Esophagus (tissue), 2 donors: ENCODE data around the gene GLT1D1. TPM values are rescaled to one million over a fixed set of nuclear protein-coding genes. Genes with fewer than 3 reads are reported as not detected.

Experiments
- H3K27ac ChIP-seq, 2 donors: one replicate each; pipeline ENCODE4 v1.5.1; 2013; ENCODE audit warnings: low read depth in 2 of 2, mild to moderate bottlenecking in 2 of 2, inconsistent platforms in 1 of 2, low read length in 1 of 2, moderate library complexity in 1 of 2
- H3K27me3 ChIP-seq, 2 donors: one replicate each; pipeline ENCODE4 v1.6.1; 2013; ENCODE audit warnings: low read length in 2 of 2, control low read depth in 1 of 2, mild to moderate bottlenecking in 1 of 2; ENCODE audit not compliant: insufficient read depth in 2 of 2, control insufficient read depth in 1 of 2
- H3K36me3 ChIP-seq, 2 donors: one replicate each; pipeline ENCODE4 v1.6.1; 2013; ENCODE audit warnings: low read length in 1 of 2; ENCODE audit not compliant: control insufficient read depth in 2 of 2, insufficient read depth in 2 of 2
- H3K4me1 ChIP-seq, 2 donors: one replicate each; pipeline ENCODE4 v1.6.1; 2013; ENCODE audit warnings: low read length in 1 of 2; ENCODE audit not compliant: control insufficient read depth in 2 of 2, insufficient read depth in 2 of 2
- H3K4me3 ChIP-seq, 2 donors: one replicate each; pipeline ENCODE4 v1.5.1; 2013; ENCODE audit warnings: low read length in 2 of 2, mild to moderate bottlenecking in 2 of 2, low read depth in 1 of 2, moderate library complexity in 1 of 2
- H3K9me3 ChIP-seq, 2 donors: one replicate each; pipeline ENCODE4 v1.6.1; 2013; ENCODE audit warnings: mild to moderate bottlenecking in 2 of 2, low read depth in 1 of 2, low read length in 1 of 2, moderate library complexity in 1 of 2; ENCODE audit not compliant: control insufficient read depth in 2 of 2, insufficient read depth in 1 of 2
- WGBS, 2 donors: extraction: QIAGEN DNeasy Blood & Tissue Kit; methylation state at CpG; one replicate each; pipeline ENCODE4 v1.1.7; 2013; 5-methylcytosine and 5-hydroxymethylcytosine counted together
- polyA plus RNA-seq, 2 donors: library from polyadenylated mRNA; stranded (reverse); fragments of 200-250 nt; gene quantifications; one replicate each; pipeline ENCODE4 v1.2.3, GENCODE V29; 2013
- donor health status: healthy with polysubstance abuse.
- donor health status: Bipolar disorder and iron deficiency.

GLT1D1 gene
- polyA plus RNA-seq, 2 donors = 0.06 to 0.19 TPM

GRCh38 chr12:128982933-128983332 is 129.7 kb downstream of the GLT1D1 start:
- WGBS, 2 donors = 70 to 77% methylated on average over 9 of the region's 9 CpGs
- Histone ChIP-seq H3K27me3 (no peaks in the 10 kb centered on the region), H3K4me3 (no peak overlapping the region), H3K4me1 (no peaks in the 10 kb centered on the region), H3K9me3 (peaks cover 0 to 3% of the 10 kb centered on the region in 2 donors), H3K36me3 (no peaks in the 10 kb centered on the region), H3K27ac (no peak overlapping the region)

GRCh38 chr12:128983371-128983770 is 130.1 kb downstream of the GLT1D1 start:
- Histone ChIP-seq H3K4me3 (no peak overlapping the region), H3K4me1 (no peaks in the 10 kb centered on the region), H3K27ac (no peak overlapping the region), H3K9me3 (peaks cover 0 to 3% of the 10 kb centered on the region in 2 donors), H3K27me3 (no peaks in the 10 kb centered on the region), H3K36me3 (no peaks in the 10 kb centered on the region)
- 74 to 80% methylated on average over 14 of the region's 14 CpGs for whole genome bisulfite sequencing, 2 donors

GRCh38 chr12:128986957-128987356 is 133.7 kb downstream of the GLT1D1 start:
- 79 to 83% methylated on average over 10 of the region's 10 CpGs for WGBS, 2 donors
- Histone ChIP-seq H3K27ac (no peak overlapping the region), H3K4me1 (no peaks in the 10 kb centered on the region), H3K36me3 (no peaks in the 10 kb centered on the region), H3K27me3 (no peaks in the 10 kb centered on the region), H3K4me3 (no peak overlapping the region), H3K9me3 (peaks cover 3 to 4% of the 10 kb centered on the region in 2 donors)

GRCh38 chr12:128989287-128989686 is 136.0 kb downstream of the GLT1D1 start:
- H3K27me3 ChIP-seq = no peaks in the 10 kb centered on the region
- no peak overlapping the region for H3K27ac ChIP-seq
- H3K9me3 ChIP-seq = peaks cover 0 to 4% of the 10 kb centered on the region in 2 donors
- no peaks in the 10 kb centered on the region for H3K4me1 ChIP-seq
- no peak overlapping the region for H3K4me3 ChIP-seq
- no peaks in the 10 kb centered on the region for H3K36me3 ChIP-seq
- WGBS, 2 donors = 78 to 81% methylated on average over 1 of the region's 1 CpG

GRCh38 chr12:128991716-128992115 is 138.4 kb downstream of the GLT1D1 start:
- Histone ChIP-seq H3K27ac (no peak overlapping the region), H3K4me1 (no peaks in the 10 kb centered on the region), H3K9me3 (peaks cover 0 to 6% of the 10 kb centered on the region in 2 donors), H3K4me3 (no peak overlapping the region), H3K36me3 (no peaks in the 10 kb centered on the region), H3K27me3 (no peaks in the 10 kb centered on the region)
- WGBS, 2 donors = 61 to 79% methylated on average over 6 of the region's 6 CpGs

GRCh38 chr12:128992116-128992515 is 138.8 kb downstream of the GLT1D1 start:
- no peaks in the 10 kb centered on the region for H3K27me3 ChIP-seq
- H3K9me3 ChIP-seq = peaks cover 0 to 6% of the 10 kb centered on the region in 2 donors
- H3K27ac ChIP-seq = no peak overlapping the region
- no peaks in the 10 kb centered on the region for H3K36me3 ChIP-seq
- no peak overlapping the region for H3K4me3 ChIP-seq
- H3K4me1 ChIP-seq = no peaks in the 10 kb centered on the region
- WGBS, 2 donors = 65 to 77% methylated on average over 8 of the region's 8 CpGs

GRCh38 chr12:128992550-128992949 is 139.3 kb downstream of the GLT1D1 start:
- Histone ChIP-seq H3K36me3 (no peaks in the 10 kb centered on the region), H3K27ac (no peak overlapping the region), H3K4me1 (no peaks in the 10 kb centered on the region), H3K9me3 (peaks cover 0 to 6% of the 10 kb centered on the region in 2 donors), H3K4me3 (no peak overlapping the region), H3K27me3 (no peaks in the 10 kb centered on the region)
- WGBS, 2 donors = 64 to 68% methylated on average over 9 of the region's 9 CpGs

- 68 to 72% methylated on average over 2 of the region's 2 CpGs for WGBS, 2 donors
- H3K27ac ChIP-seq = no peak overlapping the region
Measured at GRCh38 chr12:128994856-128995255, 141.6 kb downstream of the GLT1D1 start.

GRCh38 chr12:128995619-128996018 is 142.3 kb downstream of the GLT1D1 start:
- H3K27ac ChIP-seq = no peak overlapping the region
- WGBS, 2 donors = 70 to 72% methylated on average over 8 of the region's 8 CpGs
- peaks cover 0 to 2% of the 10 kb centered on the region in 2 donors for H3K9me3 ChIP-seq
- no peak overlapping the region for H3K4me3 ChIP-seq
- H3K27me3 ChIP-seq = no peaks in the 10 kb centered on the region
- no peaks in the 10 kb centered on the region for H3K36me3 ChIP-seq
- no peaks in the 10 kb centered on the region for H3K4me1 ChIP-seq

More at GRCh38 chr12:128994856-128995255, 141.6 kb downstream of the GLT1D1 start:
- H3K4me1 ChIP-seq = no peaks in the 10 kb centered on the region
- H3K4me3 ChIP-seq = no peak overlapping the region
- no peaks in the 10 kb centered on the region for H3K27me3 ChIP-seq
- H3K36me3 ChIP-seq = no peaks in the 10 kb centered on the region
- H3K9me3 ChIP-seq = peaks cover 0 to 2% of the 10 kb centered on the region in 2 donors

- WGBS, 2 donors = 79 to 89% methylated on average over 6 of the region's 6 CpGs
- H3K4me3 ChIP-seq = no peak overlapping the region
Measured at GRCh38 chr12:129001826-129002225, 148.5 kb downstream of the GLT1D1 start.

More at GRCh38 chr12:129001826-129002225, 148.5 kb downstream of the GLT1D1 start:
- peaks cover 0 to 3% of the 10 kb centered on the region in 2 donors for H3K9me3 ChIP-seq
- no peaks in the 10 kb centered on the region for H3K4me1 ChIP-seq
- H3K36me3 ChIP-seq = no peaks in the 10 kb centered on the region
- H3K27ac ChIP-seq = no peak overlapping the region
- no peaks in the 10 kb centered on the region for H3K27me3 ChIP-seq
